T-cell (primary cell): ENCODE results near the gene FTL. TPM values are rescaled to one million over a fixed set of nuclear protein-coding genes. Genes with fewer than 3 reads are reported as not detected.
A peak's percentile ranks its signal among the peaks of the same experiment; 100 is the strongest.

ENCODE experiments used
- ATAC-seq, 4 experiments: fragments of 200-7000 bp in 3 of 4; fragments of 150-1000 bp in 1 of 4; cut with Tn5 transposase; replicated peaks in 1 of 4; 1 replicate in 3 of 4; 2 replicates in 1 of 4; pipeline ENCODE4 v1.10.0; 2021; ENCODE audit warnings: moderate library complexity in 3 of 4, mild to moderate bottlenecking in 2 of 4, moderate number of reproducible peaks in 1 of 4
- CTCF ChIA-PET, 2 donors: fragments of 300-600 bp; sonication (Branson Sonifier 250); formaldehyde crosslinking; loops; one replicate each; lab custom pipeline; 2022; ENCODE audit warnings: antibody characterized with exemption in 2 of 2; lab: Charles Lee
- POLR2A ChIA-PET, 2 donors: fragments of 300-600 bp; sonication (Branson Sonifier 250); formaldehyde crosslinking; loops; one replicate each; lab custom pipeline; 2022; ENCODE audit warnings: antibody characterized with exemption in 2 of 2; lab: Charles Lee
- DNase-seq, 35 experiments: peaks; one replicate each; pipeline versions ENCODE4 v3.0.0 to v3.0.0-alpha.2; 2013 to 2023
- H3K27ac ChIP-seq: one replicate; pipeline ENCODE4 v1.5.1; 2013; ENCODE audit warnings: low read length
- H3K27me3 ChIP-seq, 2 experiments: replicated peaks in 1 of 2; 1 replicate in 1 of 2; 2 replicates in 1 of 2; pipeline versions ENCODE4 v1.6.1 to v1.7.0; 2013; ENCODE audit warnings: low read length in 1 of 2, mixed read lengths in 1 of 2; ENCODE audit not compliant: control insufficient read depth in 2 of 2, insufficient read depth in 2 of 2; ENCODE audit errors: extremely low read depth in 1 of 2
- H3K36me3 ChIP-seq, 2 donors: 1 replicate in 1 of 2; 2 replicates in 1 of 2; pipeline versions ENCODE4 v1.6.1 to v1.7.0; 2013; ENCODE audit warnings: low read length in 1 of 2; ENCODE audit not compliant: control insufficient read depth in 2 of 2, insufficient read depth in 1 of 2; ENCODE audit errors: extremely low read depth in 1 of 2
- H3K4me1 ChIP-seq, 2 experiments: 1 replicate in 1 of 2; 2 replicates in 1 of 2; pipeline versions ENCODE4 v1.6.1 to v1.7.0; 2013; ENCODE audit warnings: low read length in 2 of 2, mixed read lengths in 1 of 2; ENCODE audit not compliant: insufficient read depth in 2 of 2, control insufficient read depth in 1 of 2; ENCODE audit errors: extremely low read depth in 1 of 2
- H3K4me3 ChIP-seq, 2 donors: 1 replicate in 1 of 2; 2 replicates in 1 of 2; pipeline versions ENCODE4 v1.5.1 to v1.7.0; 2013; ENCODE audit warnings: mild to moderate bottlenecking in 2 of 2, low read length in 1 of 2, moderate library complexity in 1 of 2; ENCODE audit not compliant: control insufficient read depth in 1 of 2; ENCODE audit errors: extremely low read depth in 1 of 2
- H3K9me3 ChIP-seq: 2 replicates; pipeline ENCODE4 v1.7.0; 2013
- H3K27ac Mint-ChIP-seq, 2 donors: one replicate each; pipeline ENCODE4 v1.8.0; 2020 to 2021; ENCODE audit warnings: mild to moderate bottlenecking in 2 of 2, mixed read lengths in 2 of 2
- H3K27me3 Mint-ChIP-seq, 2 donors: one replicate each; pipeline ENCODE4 v1.8.0; 2021 to 2022; ENCODE audit warnings: mixed read lengths in 2 of 2
- H3K36me3 Mint-ChIP-seq: one replicate; pipeline ENCODE4 v1.8.0; 2021; ENCODE audit warnings: mixed read lengths
- H3K4me1 Mint-ChIP-seq, 3 donors: one replicate each; pipeline ENCODE4 v1.8.0; 2020 to 2022; ENCODE audit warnings: mixed read lengths in 3 of 3, mild to moderate bottlenecking in 1 of 3
- H3K4me3 Mint-ChIP-seq, 3 donors: one replicate each; pipeline ENCODE4 v1.8.0; 2020 to 2022; ENCODE audit warnings: mild to moderate bottlenecking in 3 of 3, mixed read lengths in 3 of 3, moderate library complexity in 3 of 3
- H3K9me3 Mint-ChIP-seq, 3 donors: one replicate each; pipeline ENCODE4 v1.8.0; 2020 to 2022; ENCODE audit warnings: mixed read lengths in 3 of 3
- WGBS: methylation state at CpG from one replicate; pipeline ENCODE4 v1.1.5; 2013; ENCODE audit warnings: missing lambda C conversion rate; ENCODE audit not compliant: insufficient coverage; 5-methylcytosine and 5-hydroxymethylcytosine counted together
- total RNA-seq, 35 experiments: library from RNA in 6 of 35; stranded (reverse) in 6 of 35; fragments of 120-200 nt in 1 of 35; gene quantifications; one replicate each; pipeline versions ENCODE4 v1.2.1 to v1.2.4 and lab custom pipeline; 2013 to 2026

Gene FTL
- total RNA-seq, 5 donors from 2014 or later (not counting 1 experiment from before 2014, with no cell fraction given): 594 to 1,085 (median 906) TPM

DNA sequence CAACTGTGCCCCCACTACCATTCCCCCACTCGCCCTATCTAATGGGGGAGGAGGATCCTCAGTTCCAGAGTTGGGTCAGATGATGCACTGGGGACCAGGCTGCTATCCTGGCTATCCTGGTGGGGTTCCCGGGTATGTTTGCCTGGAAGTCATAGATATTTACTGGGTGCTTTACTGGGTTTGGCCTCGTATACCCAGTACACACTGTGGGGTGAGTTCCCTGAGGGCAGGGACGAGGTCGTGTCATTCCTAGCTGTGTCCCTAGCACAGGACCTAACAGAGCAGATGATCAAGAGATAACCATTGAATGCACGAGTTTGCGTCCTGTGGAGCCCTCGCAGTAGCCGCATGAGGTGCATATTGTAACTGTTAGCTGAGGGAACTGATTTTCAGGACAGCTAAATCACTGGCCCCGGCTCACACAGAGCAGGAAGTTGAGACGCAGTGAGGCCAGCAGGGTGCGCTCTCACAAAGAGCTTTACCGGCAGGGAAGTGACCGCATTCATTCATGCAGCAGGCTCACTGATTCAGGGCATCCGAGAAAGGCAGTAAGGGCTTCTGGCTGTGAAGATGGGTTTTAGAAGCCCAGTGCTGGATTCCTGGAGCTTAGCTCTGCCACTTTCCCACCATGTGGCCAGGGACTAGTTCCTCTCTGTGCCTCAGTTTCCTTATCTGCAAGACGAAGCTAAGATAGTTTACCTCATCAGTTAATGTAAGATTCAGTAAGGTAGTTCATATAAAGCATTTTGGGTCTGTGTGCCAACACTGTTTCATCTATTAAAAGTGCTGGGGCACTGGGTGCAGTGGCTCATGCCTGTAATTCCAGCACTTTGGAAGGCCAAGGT is 34.6 kb downstream of the FTL start:
- ChIA-PET POLR2A (interaction anchor here in 1 of 2 donors (0.5 to 0.6 kb wide), 2 partner anchors 92 to 354 kb away, joined by 4 to 12 read pairs; no protein-coding TSS in a partner anchor), CTCF (interaction anchor here (0.6 to 1.6 kb wide), 6 partner anchors 9 to 199 kb away, joined by 3 to 7 read pairs (median 5); partner anchors contain the start of gene HSD17B14 (in 1 of the 2))
- Mint-ChIP-seq H3K4me1 (peaks cover 15 to 21% (median 20%) of the 10 kb centered on the region in 3 donors), H3K9me3 (no peaks in the 10 kb centered on the region), H3K4me3 (no peak overlapping the region), H3K27ac (no peak overlapping the region), H3K27me3 (no peaks in the 10 kb centered on the region), H3K36me3 (peaks cover 11% of the 10 kb centered on the region)
- ATAC-seq: peak; percentile 75 to 89 (median 84)
- Histone ChIP-seq H3K9me3 (no peaks in the 10 kb centered on the region), H3K27ac (no peak overlapping the region), H3K4me1 (peaks cover 0 to 15% of the 10 kb centered on the region in 2 experiments), H3K36me3 (peaks cover 4 to 18% of the 10 kb centered on the region in 2 donors), H3K27me3 (no peaks in the 10 kb centered on the region), H3K4me3 (no peak overlapping the region)
- WGBS: 71% methylated on average over 14 of the region's 16 CpGs
- peak; percentile 42 to 76 (median 63) for DNase-seq

DNA sequence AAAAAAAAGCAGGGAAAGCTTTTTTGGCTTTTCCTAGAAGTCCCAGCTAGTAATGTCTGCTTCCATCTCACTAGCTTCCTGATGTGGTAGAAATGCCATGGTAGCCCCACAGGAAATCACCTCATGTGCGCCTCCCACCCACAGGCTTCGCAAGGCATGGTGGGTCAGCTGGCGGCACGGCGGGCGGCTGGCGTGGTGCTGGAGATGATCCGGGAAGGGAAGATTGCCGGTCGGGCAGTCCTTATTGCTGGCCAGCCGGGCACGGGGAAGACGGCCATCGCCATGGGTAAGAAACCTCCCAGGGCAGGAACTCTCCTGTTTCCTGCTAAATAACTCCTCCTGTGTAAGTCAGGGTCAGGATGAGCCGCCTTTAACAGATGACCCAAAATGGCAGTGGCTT is 39.0 kb downstream of the FTL start:
- POLR2A ChIA-PET: no interaction called here
- peaks cover 23% of the 10 kb centered on the region for H3K36me3 Mint-ChIP-seq

DNA sequence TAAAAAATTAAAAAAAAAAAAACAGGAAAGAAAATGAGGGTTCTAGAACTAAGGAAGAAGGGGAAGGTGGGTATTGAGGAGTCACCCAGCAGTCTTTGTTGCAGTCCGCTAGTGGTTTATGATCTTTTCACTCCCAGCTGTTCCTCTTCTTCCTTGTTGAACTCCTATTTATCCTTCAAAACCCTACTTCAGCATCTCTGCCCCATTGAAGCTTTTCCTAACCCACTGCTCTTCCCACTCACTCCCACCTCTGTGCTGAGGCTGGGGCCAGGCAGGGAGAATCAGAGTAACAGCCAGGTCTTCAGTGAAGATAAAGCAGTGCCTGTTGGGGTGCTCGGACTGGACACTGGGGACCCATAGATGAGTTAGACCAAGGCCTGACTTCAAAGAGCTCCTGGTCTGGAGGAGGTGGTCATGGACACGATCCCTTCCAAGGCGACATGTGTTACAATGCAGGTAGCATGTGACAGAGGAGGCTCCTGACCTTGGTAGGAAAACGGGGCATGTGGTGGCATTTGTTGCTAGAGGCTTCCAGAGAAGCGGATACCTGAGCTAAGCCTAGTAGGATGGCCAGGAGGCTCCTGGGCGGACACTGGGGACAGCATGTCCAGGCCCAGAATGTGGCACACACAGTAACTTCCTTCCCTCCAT is 40.0 kb downstream of the FTL start:
- peaks cover 0 to under 1% (median under 1%) of the 10 kb centered on the region in 3 donors for H3K4me1 Mint-ChIP-seq
- Histone ChIP-seq H3K27me3 (no peaks in the 10 kb centered on the region), H3K9me3 (no peaks in the 10 kb centered on the region), H3K4me3 (no peak overlapping the region), H3K4me1 (no peaks in the 10 kb centered on the region), H3K36me3 (peaks cover 13 to 44% of the 10 kb centered on the region in 2 donors), H3K27ac (no peak overlapping the region)
- CTCF ChIA-PET: no interaction called here
- ATAC-seq (no peak), DNase-seq (no peak)
- H3K27me3 Mint-ChIP-seq: no peaks in the 10 kb centered on the region
- POLR2A ChIA-PET: interaction anchor here in 1 of 2 donors (0.6 kb wide), 1 partner anchor 99 kb away, joined by 5 read pairs; no protein-coding TSS in a partner anchor
- peaks cover 17% of the 10 kb centered on the region for H3K36me3 Mint-ChIP-seq
- WGBS: 98% methylated on average over 3 of the region's 7 CpGs
- H3K4me3 Mint-ChIP-seq: no peak overlapping the region
- H3K27ac Mint-ChIP-seq: no peak overlapping the region
- H3K9me3 Mint-ChIP-seq: no peaks in the 10 kb centered on the region

More for the DNA sequence above, 39.0 kb downstream of the FTL start:
- Mint-ChIP-seq H3K27ac (no peak overlapping the region), H3K4me1 (peaks cover 0 to 10% (median 7%) of the 10 kb centered on the region in 3 donors), H3K9me3 (no peaks in the 10 kb centered on the region), H3K27me3 (no peaks in the 10 kb centered on the region), H3K4me3 (no peak overlapping the region)
- DNase-seq (no peak), ATAC-seq (no peak)
- Histone ChIP-seq H3K27me3 (no peaks in the 10 kb centered on the region), H3K4me1 (peaks cover 0 to 9% of the 10 kb centered on the region in 2 experiments), H3K9me3 (no peaks in the 10 kb centered on the region), H3K4me3 (no peak overlapping the region), H3K36me3 (peaks cover 10 to 42% of the 10 kb centered on the region in 2 donors), H3K27ac (no peak overlapping the region)
- CTCF ChIA-PET: interaction anchor here (0.6 to 0.7 kb wide), 3 partner anchors 22 to 111 kb away, joined by 4 to 5 read pairs (median 4); no protein-coding TSS in a partner anchor
- 98% methylated on average over 14 of the region's 15 CpGs for WGBS

DNA sequence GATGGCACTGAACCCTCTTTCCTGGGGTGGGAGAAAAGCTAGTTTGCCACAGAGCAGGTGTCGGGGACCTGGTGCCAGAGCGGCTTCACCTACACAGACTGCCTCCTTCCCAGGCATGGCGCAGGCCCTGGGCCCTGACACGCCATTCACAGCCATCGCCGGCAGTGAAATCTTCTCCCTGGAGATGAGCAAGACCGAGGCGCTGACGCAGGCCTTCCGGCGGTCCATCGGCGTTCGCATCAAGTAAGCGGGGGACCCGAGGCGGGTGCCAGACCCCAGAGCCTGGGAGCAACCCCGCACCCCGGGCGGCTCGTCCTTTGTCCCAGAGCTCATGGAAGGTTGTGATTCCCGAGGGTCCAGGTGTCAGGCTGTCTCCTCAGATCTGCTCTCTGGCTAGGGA is 41.8 kb downstream of the FTL start:
- Histone ChIP-seq H3K27ac (no peak overlapping the region), H3K4me3 (no peak overlapping the region), H3K9me3 (no peaks in the 10 kb centered on the region), H3K36me3 (peaks cover 25 to 48% of the 10 kb centered on the region in 2 donors), H3K4me1 (no peaks in the 10 kb centered on the region), H3K27me3 (no peaks in the 10 kb centered on the region)
- Mint-ChIP-seq H3K27me3 (no peaks in the 10 kb centered on the region), H3K4me1 (no peaks in the 10 kb centered on the region), H3K4me3 (no peak overlapping the region), H3K9me3 (no peaks in the 10 kb centered on the region), H3K36me3 (peaks cover 20% of the 10 kb centered on the region), H3K27ac (no peak overlapping the region)
- ATAC-seq (no peak), DNase-seq (no peak)
- ChIA-PET CTCF (no interaction called here), POLR2A (no interaction called here)
- WGBS: 97% methylated on average over 22 of the region's 22 CpGs

DNA sequence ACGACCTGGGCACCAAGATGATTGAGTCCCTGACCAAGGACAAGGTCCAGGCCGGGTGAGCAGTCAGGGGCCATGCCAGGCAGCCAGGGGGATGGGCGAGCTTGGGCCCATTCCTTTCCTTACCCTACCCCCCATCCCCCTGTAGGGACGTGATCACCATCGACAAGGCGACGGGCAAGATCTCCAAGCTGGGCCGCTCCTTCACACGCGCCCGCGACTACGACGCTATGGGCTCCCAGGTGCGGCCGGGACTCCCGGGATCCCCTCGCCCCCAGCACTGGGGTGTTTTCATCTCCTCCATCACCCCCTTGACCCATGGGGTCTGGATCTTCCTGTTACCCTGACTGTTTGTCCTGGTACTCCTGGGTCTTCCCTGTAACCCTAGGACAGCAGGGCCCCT is 44.7 kb downstream of the FTL start:
- no peaks in the 10 kb centered on the region for H3K4me1 ChIP-seq
- H3K36me3 ChIP-seq: peaks cover 23 to 36% of the 10 kb centered on the region in 2 donors
- H3K9me3 Mint-ChIP-seq: no peaks in the 10 kb centered on the region
- H3K9me3 ChIP-seq: no peaks in the 10 kb centered on the region
- no peaks in the 10 kb centered on the region for H3K4me1 Mint-ChIP-seq
- H3K4me3 ChIP-seq: no peak overlapping the region
- CTCF ChIA-PET: interaction anchor here in 1 of 2 donors (1.0 kb wide), 1 partner anchor 16 kb away, joined by 3 read pairs; the partner anchor contains the start of genes GYS1 and RUVBL2
- H3K27ac ChIP-seq: no peak overlapping the region
- DNase-seq (no peak), ATAC-seq (peak in 1 of 4 experiments; percentile 11)
- no peak overlapping the region for H3K4me3 Mint-ChIP-seq
- peaks cover 15% of the 10 kb centered on the region for H3K36me3 Mint-ChIP-seq
- no peaks in the 10 kb centered on the region for H3K27me3 ChIP-seq
- POLR2A ChIA-PET: no interaction called here
- no peak overlapping the region for H3K27ac Mint-ChIP-seq
- 96% methylated on average over 18 of the region's 18 CpGs for WGBS
- no peaks in the 10 kb centered on the region for H3K27me3 Mint-ChIP-seq

DNA sequence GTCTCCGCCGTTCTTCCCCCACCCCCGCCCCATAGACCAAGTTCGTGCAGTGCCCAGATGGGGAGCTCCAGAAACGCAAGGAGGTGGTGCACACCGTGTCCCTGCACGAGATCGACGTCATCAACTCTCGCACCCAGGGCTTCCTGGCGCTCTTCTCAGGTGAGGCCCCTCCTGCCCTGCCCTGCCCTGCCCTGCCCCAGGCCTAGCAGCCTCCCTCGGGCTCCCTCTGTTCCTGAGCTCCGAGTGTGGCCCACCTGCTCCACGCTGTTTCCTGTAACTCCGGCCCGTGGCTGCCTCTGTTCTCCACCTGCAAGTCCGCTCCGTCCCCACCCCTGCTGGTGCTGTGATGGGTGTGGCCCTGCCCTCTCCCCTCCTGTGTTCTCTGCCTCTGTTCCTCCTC is 45.3 kb downstream of the FTL start:
- H3K36me3 Mint-ChIP-seq: peaks cover 9% of the 10 kb centered on the region
- POLR2A ChIA-PET: no interaction called here
- no peak for DNase-seq
- no peaks in the 10 kb centered on the region for H3K4me1 Mint-ChIP-seq
- CTCF ChIA-PET: interaction anchor here in 1 of 2 donors (0.6 to 1.0 kb wide), 2 partner anchors 17 to 132 kb away, joined by 3 to 7 read pairs; partner anchors contain the start of genes GYS1 and RUVBL2
- H3K27me3 Mint-ChIP-seq: no peaks in the 10 kb centered on the region
- Histone ChIP-seq H3K4me1 (no peaks in the 10 kb centered on the region), H3K27ac (no peak overlapping the region), H3K4me3 (no peak overlapping the region), H3K36me3 (peaks cover 26 to 30% of the 10 kb centered on the region in 2 donors), H3K27me3 (no peaks in the 10 kb centered on the region), H3K9me3 (no peaks in the 10 kb centered on the region)
- H3K9me3 Mint-ChIP-seq: no peaks in the 10 kb centered on the region
- no peak overlapping the region for H3K4me3 Mint-ChIP-seq
- H3K27ac Mint-ChIP-seq: no peak overlapping the region
- ATAC-seq: no peak
- 94% methylated on average over 13 of the region's 18 CpGs for WGBS
